ENCODE results near the gene CMIP.

Gene CMIP

GRCh38 chr16:81471882-81472281 lies 27.3 kb downstream of the CMIP start:
- H3K4me3 ChIP-seq (ENCODE audit: low read depth, low read length), result no peak overlapping the region
- no peak for TF ChIP-seq CTCF (IDR thresholded peaks at IDR 0.05; ENCODE audit: low read depth, low read length)

GRCh38 chr16:81472391-81472790 lies 27.8 kb downstream of the CMIP start:
- TF ChIP-seq CTCF (IDR thresholded peaks at IDR 0.05; ENCODE audit: low read depth, low read length), result no peak
- H3K4me3 ChIP-seq (ENCODE audit: low read depth, low read length), result no peak overlapping the region

DNA sequence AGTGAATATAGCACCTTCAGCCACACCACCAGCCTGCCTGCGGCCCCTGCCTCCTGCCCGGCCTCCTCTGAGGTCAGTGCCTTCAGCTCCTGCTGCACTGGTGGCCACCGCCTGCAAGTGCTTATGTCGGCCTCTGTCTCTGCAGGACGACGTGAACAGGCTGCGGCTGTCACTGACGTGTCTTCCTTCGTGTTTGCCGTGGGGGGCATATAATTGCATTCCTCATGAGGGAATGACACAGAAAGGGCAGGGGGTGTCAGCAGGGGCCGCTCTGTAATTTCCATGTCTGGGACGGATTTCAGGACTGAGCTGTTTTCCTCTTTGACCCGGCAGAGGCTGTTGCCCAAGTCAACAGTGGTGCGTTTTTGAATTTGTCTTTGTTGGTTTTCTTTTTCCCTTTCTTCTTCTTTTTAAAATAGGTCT lies 28.5 kb downstream of the CMIP start:
- no peak for TF ChIP-seq CTCF (IDR thresholded peaks at IDR 0.05; ENCODE audit: low read depth, low read length)
- no peak overlapping the region for H3K4me3 ChIP-seq (ENCODE audit: low read depth, low read length)

- no peak overlapping the region for H3K4me3 ChIP-seq (ENCODE audit: low read depth, low read length)
- no peak for TF ChIP-seq CTCF (IDR thresholded peaks at IDR 0.05; ENCODE audit: low read depth, low read length)
These were observed 28.9 kb downstream of the CMIP start for GRCh38 chr16:81473558-81473957.

GRCh38 chr16:81473969-81474959 lies 29.7 kb downstream of the CMIP start:
- H3K4me3 ChIP-seq (ENCODE audit: low read depth, low read length), result no peak overlapping the region
- no peak for TF ChIP-seq CTCF (IDR thresholded peaks at IDR 0.05; ENCODE audit: low read depth, low read length)

DNA sequence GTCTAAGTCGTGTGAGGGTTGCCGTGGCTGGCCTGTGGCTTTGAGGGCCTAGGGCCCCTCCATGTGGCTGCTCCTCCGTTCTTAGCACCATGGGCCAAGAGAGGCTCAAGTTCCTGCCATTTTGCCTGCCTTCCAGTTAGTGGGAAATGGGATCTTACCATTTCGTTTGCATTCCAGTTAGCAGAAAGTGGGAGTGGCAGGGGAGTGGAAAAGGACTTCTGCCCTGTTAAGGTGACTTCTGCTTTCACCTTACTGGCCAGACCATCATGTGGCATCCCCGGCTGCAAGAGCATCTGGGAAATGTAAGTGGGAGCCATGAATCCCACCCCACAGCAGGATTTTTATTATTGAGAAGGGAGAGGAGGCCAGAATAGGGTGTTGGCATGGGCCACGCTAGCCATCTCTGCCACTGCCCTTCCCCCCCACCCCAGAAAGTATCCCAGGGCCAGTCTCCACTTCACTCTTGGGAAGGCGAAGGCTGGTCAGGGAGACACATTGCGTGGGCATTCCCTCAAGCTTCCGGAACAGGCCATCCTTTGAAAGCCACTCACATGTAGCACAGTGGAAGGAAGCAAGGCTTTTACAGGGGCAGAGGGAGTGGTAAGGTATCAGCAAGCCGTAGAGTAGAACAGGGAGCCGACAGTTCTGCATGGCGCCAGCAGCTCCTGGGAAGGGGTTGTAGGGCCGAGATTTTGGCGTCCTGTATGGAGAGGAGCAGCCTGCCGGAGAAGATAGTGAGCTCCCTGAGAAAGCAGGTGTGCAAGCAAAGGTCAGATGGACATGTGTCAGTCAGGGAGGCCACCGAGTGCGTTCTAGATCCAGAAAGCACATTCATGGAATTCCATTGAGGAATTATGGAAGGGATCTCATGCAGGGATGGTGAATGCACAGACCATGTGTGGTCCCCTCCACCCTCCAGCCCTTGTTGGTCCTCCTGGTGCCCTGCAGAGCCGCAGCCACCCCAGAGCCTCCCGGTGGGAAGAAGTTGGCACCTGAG lies 33.4 kb downstream of the CMIP start:
- H3K4me3 ChIP-seq (ENCODE audit: low read depth, low read length), result no peak overlapping the region
- TF ChIP-seq CTCF (IDR thresholded peaks at IDR 0.05; ENCODE audit: low read depth, low read length), result no peak
